Islet precursor cell (in vitro differentiated cells): ENCODE measurements around the gene ABLIM2.
A peak's percentile ranks its signal among the peaks of the same experiment; 100 is the strongest.
"Not testable (repeated sequence)": the region's sequence is repeated elsewhere in the genome, so short reads cannot be mapped to it uniquely, and the experiment has no call there.

ENCODE experiments used
- DNase-seq: peaks from one replicate; pipeline ENCODE4 v3.0.0-alpha.2; 2018

The ABLIM2 gene

DNA sequence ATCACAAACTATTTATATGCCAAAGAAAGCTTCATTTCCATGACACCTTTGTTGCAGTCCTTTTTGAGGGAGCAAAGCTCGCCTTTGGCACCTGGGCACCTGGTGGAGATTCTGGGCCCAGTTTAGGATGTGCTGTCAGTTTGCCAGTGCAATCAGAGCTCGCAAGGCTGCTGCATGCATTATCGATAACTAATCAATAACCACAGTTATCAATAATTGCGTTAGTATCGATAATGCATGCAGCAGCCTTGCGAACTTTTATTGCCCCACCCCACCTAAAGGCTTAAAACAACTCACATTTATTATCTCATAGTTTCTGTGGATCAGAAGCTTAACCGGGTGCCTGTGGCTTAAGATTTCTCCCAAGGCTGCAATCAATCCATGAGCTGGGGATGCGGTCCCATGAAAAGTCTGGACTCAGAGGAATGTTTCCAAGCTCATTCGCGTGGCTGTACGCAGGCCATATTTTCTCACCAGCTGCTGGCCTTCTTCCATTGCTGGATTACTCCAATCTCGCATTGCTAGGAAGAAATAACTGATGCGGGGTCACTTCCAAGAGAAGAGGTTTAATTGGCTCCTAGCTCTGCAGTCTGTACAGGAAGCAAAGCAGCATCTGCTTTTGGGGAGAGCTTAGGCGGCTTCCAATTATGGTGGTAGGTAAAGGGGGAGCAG is 212.8 kb downstream of the ABLIM2 start:
- no peak for DNase-seq

DNA sequence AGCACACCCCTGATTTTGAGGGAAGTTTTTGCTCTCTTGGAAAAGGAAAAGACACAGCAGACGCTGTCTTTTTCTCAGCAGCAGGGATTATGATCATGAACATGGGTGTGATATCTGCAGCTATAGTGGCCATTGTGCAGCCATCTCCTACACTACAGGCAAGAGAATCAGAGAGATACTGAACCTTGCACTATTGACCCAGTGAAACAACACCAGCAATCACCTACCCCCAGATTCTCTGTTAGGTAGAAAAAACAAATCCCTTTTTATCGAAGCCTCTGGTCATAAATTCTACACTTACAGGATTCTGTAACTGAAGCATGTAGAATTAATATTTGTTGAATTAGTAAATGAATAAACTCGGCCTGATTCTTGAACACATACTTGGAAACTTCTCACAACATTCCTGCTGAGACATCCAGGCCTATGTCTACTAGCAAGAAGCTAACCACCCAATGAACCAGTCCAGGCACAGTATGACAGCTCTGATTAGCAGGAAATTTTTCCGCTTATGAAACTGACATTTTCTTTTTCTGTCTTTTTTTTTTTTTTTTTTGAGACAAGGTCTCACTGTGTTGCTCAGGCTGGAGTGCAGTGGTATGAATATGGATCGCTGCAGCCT is 213.9 kb downstream of the ABLIM2 start:
- DNase-seq = no peak

DNA sequence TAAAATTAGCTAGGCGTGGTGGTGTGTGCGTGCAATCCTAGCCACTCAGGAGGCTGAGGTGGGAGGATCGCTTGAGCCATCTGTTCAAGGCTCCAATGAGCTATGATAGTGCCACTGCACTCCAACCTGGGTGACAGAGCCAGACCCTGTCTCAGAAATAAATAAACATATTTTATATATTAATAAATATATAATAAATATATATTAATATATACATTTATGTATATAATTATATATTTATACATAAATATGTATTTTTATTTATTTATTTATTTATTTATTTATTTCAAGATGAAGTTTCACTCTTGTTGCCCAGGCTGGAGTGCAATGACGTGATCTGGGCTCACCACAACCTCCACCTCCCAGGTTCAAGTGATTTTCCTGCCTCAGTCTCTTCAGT is 214.9 kb downstream of the ABLIM2 start:
- DNase-seq = not testable (repeated sequence)

DNA sequence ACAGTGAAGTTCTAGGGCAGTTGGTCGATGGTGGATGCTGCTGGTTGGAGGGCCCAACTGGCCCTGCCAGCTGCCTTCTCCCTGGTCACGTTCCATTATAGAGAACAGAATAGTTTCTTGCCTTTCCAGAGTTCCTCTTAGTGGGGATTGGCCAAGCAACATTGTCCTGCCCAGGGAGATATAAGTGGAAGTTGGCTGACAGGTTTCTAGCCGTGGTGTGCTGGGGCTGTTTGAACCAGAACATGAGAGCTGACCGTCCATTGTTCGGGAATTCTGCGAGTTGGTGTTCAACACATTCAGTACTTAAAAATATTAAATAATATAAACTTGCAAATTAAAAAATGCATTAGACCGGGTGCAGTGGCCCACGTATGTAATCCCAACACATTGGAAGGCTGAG is 215.4 kb downstream of the ABLIM2 start:
- DNase-seq = no peak

DNA sequence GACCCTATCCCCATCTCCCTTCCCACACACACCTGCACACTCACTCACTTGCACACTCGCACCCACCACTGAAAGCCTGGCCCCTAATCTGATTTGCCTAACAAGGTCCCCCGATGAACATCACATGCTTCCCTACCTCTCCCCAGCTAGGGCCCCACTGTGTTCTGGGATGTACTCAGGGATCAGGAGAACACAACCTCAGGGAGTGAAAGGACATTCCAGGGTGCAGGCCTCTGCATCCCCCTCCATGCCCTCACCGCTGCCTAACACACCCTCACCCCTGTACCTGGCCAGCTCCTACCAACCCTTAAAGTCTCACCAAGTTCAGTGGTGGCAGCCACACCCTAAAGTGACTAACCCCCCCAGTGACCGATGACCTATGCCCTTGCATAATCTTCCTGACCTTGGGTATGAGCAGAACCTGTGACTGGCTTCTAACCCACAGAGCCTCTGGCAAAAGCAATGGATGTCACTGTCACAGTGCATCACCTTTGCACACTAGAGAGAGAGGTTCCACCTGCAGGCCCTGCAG is 216.6 kb downstream of the ABLIM2 start:
- DNase-seq = no peak

DNA sequence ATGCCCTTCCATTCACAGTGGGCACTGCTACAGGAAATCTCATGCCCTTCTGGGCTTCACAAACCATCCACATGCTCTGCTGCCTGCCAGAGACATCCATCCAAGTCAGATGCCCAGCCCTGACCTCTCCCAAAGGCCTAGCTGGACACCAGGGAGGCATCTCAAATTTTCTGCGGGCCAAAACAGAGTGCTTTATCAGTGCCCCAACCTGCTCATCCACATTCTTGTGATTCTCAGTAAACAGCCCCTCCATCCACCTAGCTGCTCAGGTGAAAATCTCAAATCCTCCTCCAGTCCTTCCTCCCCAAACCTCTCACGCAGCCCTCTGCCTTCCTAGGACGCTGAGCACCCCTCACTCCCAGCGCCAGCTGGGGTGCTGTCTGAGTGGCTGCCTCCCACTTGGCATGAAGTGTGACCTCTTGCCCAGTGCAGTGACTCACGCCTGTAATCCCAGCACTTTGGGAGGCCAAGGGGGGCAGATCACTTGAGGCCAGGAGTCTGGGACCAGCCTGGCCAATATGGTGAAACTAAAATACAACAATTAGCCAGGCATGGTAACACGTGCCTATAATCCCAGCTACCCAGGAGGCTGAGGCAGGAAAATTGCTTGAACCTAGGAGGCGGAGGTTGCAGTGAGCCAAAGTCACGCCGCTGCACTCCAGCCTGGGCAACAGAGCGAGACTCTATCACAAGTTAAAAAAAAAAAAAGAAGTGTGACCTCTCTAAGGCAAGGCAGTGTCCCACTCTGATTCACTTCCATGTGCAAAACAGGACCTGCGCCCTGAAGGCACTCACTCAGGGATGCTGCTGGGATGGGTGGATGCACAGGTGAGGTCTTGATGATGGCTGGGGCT is 217.3 kb downstream of the ABLIM2 start:
- peak; percentile 94 for DNase-seq

DNA sequence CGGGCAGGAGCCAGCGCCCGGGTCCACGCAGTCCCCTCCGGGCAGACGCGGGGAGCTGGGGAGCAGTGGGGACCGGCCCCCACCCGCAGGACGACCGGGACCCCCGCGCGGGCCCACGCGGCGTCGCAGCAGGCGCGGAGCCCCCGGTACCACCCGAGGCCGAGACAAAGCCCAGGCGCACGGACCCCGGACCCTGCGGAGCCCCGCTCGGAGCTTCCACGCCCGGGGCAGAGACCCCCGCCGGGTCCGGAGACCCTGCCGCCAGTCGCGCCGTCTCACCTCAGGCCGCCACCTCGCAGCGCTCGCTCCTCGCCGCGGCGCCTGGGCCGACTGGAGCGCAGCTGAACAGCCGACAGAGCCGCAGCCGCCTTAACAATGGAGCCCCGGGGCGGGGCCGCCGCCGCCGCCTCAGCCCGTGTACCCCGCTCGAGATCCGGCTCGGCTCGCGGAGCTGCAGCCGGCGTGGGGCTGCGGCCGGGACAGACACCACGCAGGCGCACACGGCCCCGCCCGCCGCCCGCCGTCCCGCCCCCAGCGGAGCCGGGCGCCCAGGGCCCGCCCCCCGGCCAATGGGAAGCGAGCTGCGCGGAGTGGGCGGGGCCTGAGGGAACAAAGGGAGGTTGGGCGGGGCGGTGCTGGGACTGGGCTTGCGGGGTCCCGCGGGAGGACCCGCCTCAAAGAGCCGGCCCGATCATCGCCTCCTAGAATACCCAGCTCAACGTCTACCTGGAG is 219.1 kb downstream of the ABLIM2 start, which contains the start of gene AFAP1:
Gene AFAP1, minus strand, starts transcription at position 485 of the 732 bp plus-strand sequence. CDS start 67,783 bp downstream, outside the sequence.
- peak; percentile 93 for DNase-seq

DNA sequence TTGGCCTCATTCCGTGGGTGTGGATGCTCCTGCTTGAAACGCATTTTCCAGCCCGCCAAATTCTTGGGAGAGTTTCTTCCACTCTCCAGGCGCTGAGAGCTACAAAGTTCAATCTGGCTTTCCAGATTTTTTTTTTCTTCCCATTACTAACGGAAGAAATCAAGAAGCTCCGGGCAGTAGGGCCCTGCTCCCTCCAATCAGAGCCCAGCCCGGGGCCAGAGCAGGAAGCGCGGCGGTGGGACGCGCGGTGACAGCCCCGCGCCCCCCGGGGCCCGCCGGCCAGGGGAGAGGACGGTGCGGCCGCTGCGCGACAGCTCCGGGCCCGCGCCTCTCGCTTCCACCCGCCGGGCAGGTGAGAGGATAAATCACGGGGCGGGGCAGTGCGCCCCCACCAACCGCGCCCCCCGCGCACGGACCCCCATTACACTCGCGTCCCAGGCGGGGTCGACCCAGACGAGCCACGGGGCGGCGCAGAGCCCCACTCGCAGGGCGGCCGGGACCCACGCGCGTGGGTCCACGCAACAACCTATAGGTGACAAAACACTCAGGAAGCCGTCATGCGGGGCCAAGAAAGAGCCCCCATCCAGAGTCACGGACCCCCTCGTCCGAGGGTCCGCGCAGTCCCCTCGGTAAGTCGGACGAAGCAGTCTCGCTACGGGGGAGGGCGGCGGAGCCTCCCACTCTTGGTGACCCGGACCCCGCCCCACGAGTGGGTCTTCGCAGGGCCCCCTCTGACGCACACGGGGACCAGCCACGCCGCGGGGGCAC is 219.8 kb downstream of the ABLIM2 start:
- DNase-seq = peak; percentile 68

DNA sequence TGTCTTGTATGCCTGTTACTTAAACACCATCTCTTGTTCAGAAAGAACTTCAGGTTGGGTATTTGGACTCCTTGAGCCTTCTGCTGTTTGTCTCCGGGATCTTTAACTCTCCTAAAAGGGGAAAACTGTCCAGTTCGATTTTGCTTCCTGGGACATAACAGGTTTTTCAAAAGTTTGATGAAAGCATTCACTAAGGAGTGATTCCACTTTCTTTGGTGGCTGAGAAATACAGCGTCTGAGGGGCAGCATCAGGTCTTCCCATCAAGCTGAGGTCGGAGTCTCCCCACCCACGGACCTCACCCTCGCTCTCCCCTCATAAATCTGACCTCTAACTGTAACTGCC is 220.4 kb downstream of the ABLIM2 start:
- DNase-seq = no peak

DNA sequence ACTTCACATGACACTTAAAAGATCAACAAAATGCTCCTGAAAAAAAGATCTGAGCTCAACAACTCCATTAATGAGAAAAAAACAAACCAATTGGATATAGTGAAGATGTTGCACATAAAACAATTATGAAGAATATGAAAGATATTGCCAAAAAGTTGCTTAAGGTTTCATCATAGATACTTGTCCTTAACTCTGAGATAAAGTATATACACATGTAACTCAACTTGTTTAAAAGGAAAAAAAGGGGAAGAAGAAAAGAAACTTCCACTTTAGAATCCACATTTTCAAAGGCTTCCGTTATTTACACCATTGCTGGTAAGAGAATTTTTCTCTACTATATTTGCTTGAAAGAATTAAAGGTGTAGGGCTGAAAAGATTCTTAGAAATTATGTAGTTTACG is 221.6 kb downstream of the ABLIM2 start:
- DNase-seq = no peak

DNA sequence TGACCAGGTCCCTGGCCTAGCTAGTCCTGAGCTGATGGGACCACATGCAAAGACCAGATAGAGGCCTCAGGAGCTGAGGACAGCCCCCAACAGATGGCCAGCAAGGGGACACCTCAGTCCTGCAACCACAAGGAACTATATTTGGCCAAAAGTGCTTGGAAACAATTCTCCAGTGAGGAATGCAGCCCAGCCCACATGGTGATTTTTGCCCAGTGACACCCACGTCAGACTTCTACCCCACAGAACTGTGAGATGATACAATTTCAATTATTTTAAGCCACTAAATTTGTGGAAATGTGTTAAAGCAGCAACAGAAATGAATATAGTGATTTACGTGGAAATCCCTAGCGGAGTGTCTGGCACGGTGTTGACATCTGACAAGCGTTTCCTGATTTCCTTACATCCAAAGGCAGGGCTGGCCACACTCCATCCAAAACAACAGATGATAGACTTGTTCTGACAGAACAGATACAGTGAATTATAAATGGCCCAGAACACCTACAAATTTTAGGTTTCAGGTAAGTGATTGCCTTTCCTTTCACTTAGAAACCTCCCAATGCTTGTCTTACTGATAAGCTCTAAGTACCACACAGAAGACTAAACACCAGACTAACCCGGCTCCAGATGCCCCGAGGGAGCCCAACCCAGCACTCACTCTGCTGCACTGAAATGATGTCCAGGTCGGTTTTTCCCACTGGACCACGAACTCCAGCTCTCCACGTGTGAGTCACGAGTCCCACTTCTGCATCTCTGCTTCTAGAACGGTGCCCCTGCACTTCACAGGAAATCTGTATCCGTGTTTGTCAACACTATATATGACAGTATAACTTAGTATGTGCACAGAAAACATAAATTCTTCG is 224.7 kb downstream of the ABLIM2 start:
- DNase-seq = peak; percentile 84

DNA sequence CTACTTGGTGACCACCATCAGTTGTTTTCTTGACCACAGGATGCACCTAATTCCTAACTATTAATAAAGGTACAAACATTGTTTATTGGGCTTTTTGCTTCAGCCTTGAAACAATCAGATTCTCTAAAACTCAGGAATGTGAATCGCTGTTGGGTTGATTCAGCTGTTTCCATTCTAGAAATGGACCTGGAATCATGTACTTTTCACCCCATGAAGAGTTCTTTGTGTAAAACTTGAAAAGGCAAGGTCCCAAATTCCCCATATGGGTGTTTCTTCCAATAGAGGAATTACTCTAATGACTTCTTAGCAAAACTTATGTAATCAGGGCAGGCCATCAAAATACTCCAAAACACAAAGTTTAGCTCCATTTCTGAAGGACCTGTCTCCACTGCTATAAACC is 226.3 kb downstream of the ABLIM2 start:
- DNase-seq = no peak

DNA sequence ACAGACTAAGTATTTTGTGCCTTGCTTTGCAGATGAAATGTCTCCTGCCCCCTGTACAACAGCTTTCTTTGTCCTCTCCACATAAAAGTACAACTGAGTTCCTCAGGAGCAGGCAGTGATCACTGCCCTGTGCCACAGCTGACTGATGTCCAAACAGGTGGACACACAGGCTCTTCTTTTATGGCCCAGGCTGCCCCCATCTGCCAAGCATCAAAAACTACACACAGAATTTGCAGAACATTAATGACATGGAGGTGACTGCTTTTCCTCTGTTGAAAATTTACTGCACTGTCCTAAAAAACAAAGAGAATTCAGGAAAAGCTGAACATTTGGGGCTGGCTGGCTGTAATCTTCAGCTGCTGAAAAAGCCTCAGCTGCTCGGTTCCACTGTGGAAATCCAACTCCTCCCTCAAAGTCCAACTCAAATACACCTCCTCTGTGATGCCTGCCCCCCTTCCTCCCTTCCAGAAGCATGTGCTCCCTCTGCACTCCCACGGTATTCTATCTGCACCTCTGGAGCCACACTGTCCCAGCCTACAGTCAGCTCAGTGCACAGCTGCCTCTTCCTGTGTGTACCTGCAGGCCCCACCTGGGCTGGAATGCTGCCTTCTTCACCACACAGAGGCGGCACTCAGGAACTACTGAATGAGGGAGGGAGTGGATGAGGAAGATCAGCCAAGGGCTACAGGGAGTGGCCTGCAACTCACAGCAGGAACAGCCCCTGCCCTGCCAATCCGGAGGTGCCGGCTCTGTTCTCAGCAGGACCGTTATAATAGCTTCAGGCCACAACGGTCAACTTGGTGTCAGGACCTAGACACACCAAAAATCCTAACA is 229.3 kb downstream of the ABLIM2 start:
- peak; percentile 88 for DNase-seq

DNA sequence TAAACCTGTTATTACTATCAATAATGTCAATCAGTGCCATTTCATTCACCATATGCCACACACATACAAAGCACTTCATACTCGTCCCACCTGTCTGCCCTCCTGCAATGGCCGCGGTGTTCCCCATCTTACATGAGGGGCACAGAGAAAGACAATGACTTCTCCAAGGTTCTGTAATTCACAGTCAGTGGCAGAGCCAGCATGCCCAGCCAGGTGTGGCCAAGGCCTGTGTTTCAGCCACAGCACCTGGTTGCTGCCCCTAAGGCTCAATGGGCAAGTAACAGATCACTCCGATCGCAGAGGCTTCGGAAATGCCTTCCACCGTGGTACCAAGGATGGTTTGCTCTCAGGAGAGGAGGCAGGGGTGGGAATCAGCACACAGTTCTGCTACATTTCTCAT is 229.9 kb downstream of the ABLIM2 start:
- peak; percentile 37 for DNase-seq

DNA sequence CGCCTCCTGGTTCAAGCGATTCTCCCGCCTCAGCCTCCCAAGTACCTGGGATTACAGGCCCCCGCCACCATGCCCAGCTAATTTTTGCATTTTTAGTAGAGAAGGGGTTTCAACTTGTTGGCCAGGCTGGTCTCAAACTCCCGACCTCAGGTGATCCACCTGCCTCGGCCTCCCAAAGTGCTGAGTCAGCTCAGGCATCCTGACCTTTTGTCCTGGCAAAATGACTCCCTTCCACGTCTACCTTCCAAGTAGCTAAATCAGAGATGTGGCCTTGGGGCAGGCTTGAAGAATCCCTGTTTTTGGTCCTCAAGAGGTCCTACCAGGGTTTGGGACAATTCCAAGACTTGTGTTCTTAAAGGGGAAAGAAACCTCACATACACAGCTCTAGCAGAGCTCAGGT is 231.8 kb downstream of the ABLIM2 start:
- no peak for DNase-seq

DNA sequence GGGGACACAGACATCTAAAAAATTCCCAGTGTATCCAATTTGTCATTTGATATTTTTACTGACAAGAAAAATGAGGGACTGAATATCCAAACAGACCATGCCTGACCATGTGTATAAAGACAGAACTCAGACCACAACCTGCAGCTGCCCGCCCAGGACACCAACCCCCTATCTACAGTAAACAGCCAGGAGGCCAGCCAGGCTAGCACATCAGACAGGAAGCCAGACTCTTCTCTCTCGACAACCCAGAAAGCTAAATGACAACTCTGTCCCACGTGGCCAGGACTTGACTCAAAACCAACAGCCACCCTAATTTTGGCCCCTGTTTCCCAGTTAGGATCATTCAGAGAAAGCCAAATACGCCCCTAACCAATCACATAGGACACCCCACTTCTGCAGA is 234.0 kb downstream of the ABLIM2 start:
- DNase-seq = no peak

DNA sequence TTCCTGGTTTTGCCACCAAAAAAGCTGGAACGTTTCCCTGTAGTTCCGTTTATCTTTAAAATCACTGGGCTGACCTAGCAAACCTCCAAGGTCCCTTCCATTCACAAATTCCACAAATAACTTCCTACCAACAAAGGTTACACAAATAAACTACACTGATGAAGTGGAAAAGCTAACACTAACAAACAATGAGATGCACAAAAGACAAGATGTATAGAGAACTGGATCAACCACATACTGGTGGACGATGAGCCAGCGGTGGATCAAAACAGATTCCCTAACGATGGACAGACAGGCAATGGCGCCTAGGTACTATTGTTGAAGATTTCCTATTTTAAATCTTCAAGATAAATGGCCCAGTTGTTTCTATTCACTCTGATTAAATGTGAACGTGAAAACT is 234.4 kb downstream of the ABLIM2 start:
- DNase-seq = no peak

DNA sequence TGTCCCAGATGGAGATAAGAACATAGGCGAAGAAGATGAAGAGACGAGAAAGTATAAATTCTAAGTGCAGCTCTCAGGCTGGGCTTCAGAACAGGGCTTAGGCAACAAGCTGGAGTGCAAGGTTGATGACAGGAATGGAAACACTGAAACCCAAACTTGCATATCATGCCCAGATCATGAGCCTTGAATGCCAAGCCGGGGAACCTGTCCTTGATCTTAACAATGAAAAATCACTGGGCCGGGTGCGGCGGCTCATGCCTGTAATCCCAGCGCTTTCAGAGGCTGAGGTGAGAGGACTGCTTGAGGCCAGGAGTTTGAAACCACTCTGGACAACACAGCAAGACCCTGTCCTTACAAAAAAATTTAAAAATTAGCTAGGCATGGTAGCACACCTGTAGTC is 236.1 kb downstream of the ABLIM2 start:
- DNase-seq = no peak

DNA sequence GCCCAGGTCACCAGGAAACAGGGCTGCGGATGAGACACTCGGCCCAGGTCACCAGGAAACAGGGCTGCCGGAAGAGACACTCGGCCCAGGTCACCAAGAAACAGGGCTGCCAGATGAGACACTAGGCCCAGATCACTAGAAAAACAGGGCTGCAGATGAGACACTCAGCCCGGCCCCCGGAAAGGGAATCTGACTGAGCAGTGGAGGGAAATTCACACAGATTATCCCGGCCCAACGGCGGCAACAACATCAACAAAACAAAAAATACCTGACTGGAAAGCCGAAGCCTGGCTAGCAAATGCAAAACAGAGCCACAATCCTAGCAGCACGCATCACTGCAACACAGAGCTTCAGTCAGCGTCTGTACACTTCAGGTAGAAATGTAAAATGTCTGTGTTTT is 239.6 kb downstream of the ABLIM2 start:
- DNase-seq = peak; percentile 75

DNA sequence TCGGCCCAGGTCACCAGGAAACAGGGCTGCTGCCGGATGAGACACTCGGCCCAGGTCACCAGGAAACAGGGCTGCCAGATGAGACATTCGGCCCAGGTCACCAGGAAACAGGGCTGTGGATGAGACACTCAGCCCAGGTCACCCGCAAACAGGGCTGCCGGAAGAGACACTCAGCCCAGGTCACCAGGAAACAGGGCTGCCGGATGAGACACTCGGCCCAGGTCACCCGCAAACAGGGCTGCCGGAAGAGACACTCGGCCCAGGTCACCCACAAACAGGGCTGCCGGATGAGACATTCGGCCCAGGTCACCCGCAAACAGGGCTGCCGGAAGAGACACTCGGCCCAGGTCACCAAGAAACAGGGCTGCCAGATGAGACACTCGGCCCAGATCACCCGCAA is 240.4 kb downstream of the ABLIM2 start:
- not testable (repeated sequence) for DNase-seq
